ENCODE data around the gene CFAP53.

Gene CFAP53

GRCh38 chr18:50275503-50276036 lies 9.3 kb upstream of the CFAP53 start:
- H2BK5ac ChIP-seq (ENCODE audit: low read depth, low read length, poor library complexity, severe bottlenecking): no peak overlapping the region
- H3K4me3 ChIP-seq (ENCODE audit: insufficient read depth in 1 of 2, low read depth in 1 of 2, low read length in 2 of 2): no peak overlapping the region
- H3K14ac ChIP-seq (ENCODE audit: low read length in 2 of 2): no peak overlapping the region
- no peak overlapping the region for H3K9ac ChIP-seq (ENCODE audit: low read length)
- peaks cover 55% of the 10 kb centered on the region for H3K79me1 ChIP-seq (replicated peaks; ENCODE audit: low read length, poor library complexity, severe bottlenecking)
- peaks cover 3% of the 10 kb centered on the region for H3K4me1 ChIP-seq (ENCODE audit: control insufficient read depth, insufficient read depth, low read depth, low read length)
- H3K4ac ChIP-seq (ENCODE audit: low read depth in 1 of 2, low read length in 2 of 2): no peak overlapping the region
- H2BK120ac ChIP-seq (ENCODE audit: low read depth, low read length): no peak overlapping the region
- over 99% methylated on average over 19 of the region's 19 CpGs for WGBS
- H4K8ac ChIP-seq (ENCODE audit: low read length): no peak overlapping the region
- H2AK5ac ChIP-seq (ENCODE audit: low read length, severe bottlenecking): no peak overlapping the region
- H3K23ac ChIP-seq (ENCODE audit: low read length in 2 of 2): no peak overlapping the region
- peaks cover 56 to 87% of the 10 kb centered on the region in 2 experiments for H3K36me3 ChIP-seq (ENCODE audit: control insufficient read depth in 1 of 2, insufficient read depth in 2 of 2, low read depth in 1 of 2, low read length in 2 of 2)
- DNase-seq: no peak
- H2BK12ac ChIP-seq (ENCODE audit: low read length in 2 of 2): no peak overlapping the region
- no peak overlapping the region for H2BK15ac ChIP-seq (ENCODE audit: low read depth, poor library complexity, severe bottlenecking)
- H2AFZ ChIP-seq (ENCODE audit: low read depth, low read length): no peak overlapping the region
- no peak overlapping the region for H3K4me2 ChIP-seq (ENCODE audit: low read length, poor library complexity, severe bottlenecking)
- no peaks in the 10 kb centered on the region for H3K27me3 ChIP-seq (ENCODE audit: control insufficient read depth in 1 of 2, insufficient read depth in 1 of 2, low read length in 2 of 2)
- no peak overlapping the region for H3K27ac ChIP-seq (ENCODE audit: low read length, poor library complexity, severe bottlenecking)
- no peak overlapping the region for H3K18ac ChIP-seq (ENCODE audit: low read depth in 1 of 2, low read length in 2 of 2)
- no peak overlapping the region for H4K91ac ChIP-seq (ENCODE audit: low read length)
- no peaks in the 10 kb centered on the region for H3K9me3 ChIP-seq (ENCODE audit: control insufficient read depth, low read length)

GRCh38 chr18:50274941-50275340 lies 8.6 kb upstream of the CFAP53 start:
- whole genome bisulfite sequencing: 97% methylated on average over 10 of the region's 10 CpGs
- Histone ChIP-seq H3K4me3 (ENCODE audit: insufficient read depth in 1 of 2, low read depth in 1 of 2, low read length in 2 of 2) (no peak overlapping the region), H3K9ac (ENCODE audit: low read length) (no peak overlapping the region), H2AFZ (ENCODE audit: low read depth, low read length) (no peak overlapping the region), H4K8ac (ENCODE audit: low read length) (no peak overlapping the region), H3K9me3 (ENCODE audit: control insufficient read depth, low read length) (no peaks in the 10 kb centered on the region), H2BK12ac (ENCODE audit: low read length in 2 of 2) (no peak overlapping the region), H3K36me3 (ENCODE audit: control insufficient read depth in 1 of 2, insufficient read depth in 2 of 2, low read depth in 1 of 2, low read length in 2 of 2) (peaks cover 62 to 93% of the 10 kb centered on the region in 2 experiments), H2BK5ac (ENCODE audit: low read depth, low read length, poor library complexity, severe bottlenecking) (no peak overlapping the region), H3K23ac (ENCODE audit: low read length in 2 of 2) (no peak overlapping the region), H3K79me1 (replicated peaks; ENCODE audit: low read length, poor library complexity, severe bottlenecking) (peaks cover 55% of the 10 kb centered on the region), H3K4me2 (ENCODE audit: low read length, poor library complexity, severe bottlenecking) (no peak overlapping the region), H3K27me3 (ENCODE audit: control insufficient read depth in 1 of 2, insufficient read depth in 1 of 2, low read length in 2 of 2) (no peaks in the 10 kb centered on the region), H2BK120ac (ENCODE audit: low read depth, low read length) (no peak overlapping the region), H4K91ac (ENCODE audit: low read length) (no peak overlapping the region), H3K4me1 (ENCODE audit: control insufficient read depth, insufficient read depth, low read depth, low read length) (peaks cover 3% of the 10 kb centered on the region), H3K14ac (ENCODE audit: low read length in 2 of 2) (no peak overlapping the region), H3K27ac (ENCODE audit: low read length, poor library complexity, severe bottlenecking) (no peak overlapping the region), H2AK5ac (ENCODE audit: low read length, severe bottlenecking) (no peak overlapping the region), H2BK15ac (ENCODE audit: low read depth, poor library complexity, severe bottlenecking) (no peak overlapping the region), H3K18ac (ENCODE audit: low read depth in 1 of 2, low read length in 2 of 2) (no peak overlapping the region), H3K4ac (ENCODE audit: low read depth in 1 of 2, low read length in 2 of 2) (no peak overlapping the region)
- DNase-seq: no peak

GRCh38 chr18:50274044-50274442 lies 7.7 kb upstream of the CFAP53 start:
- peaks cover 58% of the 10 kb centered on the region for H3K79me1 ChIP-seq (replicated peaks; ENCODE audit: low read length, poor library complexity, severe bottlenecking)
- H3K18ac ChIP-seq (ENCODE audit: low read depth in 1 of 2, low read length in 2 of 2): no peak overlapping the region
- H3K4ac ChIP-seq (ENCODE audit: low read depth in 1 of 2, low read length in 2 of 2): no peak overlapping the region
- no peak overlapping the region for H3K4me3 ChIP-seq (ENCODE audit: insufficient read depth in 1 of 2, low read depth in 1 of 2, low read length in 2 of 2)
- no peaks in the 10 kb centered on the region for H3K9me3 ChIP-seq (ENCODE audit: control insufficient read depth, low read length)
- no peak overlapping the region for H2AK5ac ChIP-seq (ENCODE audit: low read length, severe bottlenecking)
- no peak overlapping the region for H4K91ac ChIP-seq (ENCODE audit: low read length)
- H3K27me3 ChIP-seq (ENCODE audit: control insufficient read depth in 1 of 2, insufficient read depth in 1 of 2, low read length in 2 of 2): no peaks in the 10 kb centered on the region
- H3K36me3 ChIP-seq (ENCODE audit: control insufficient read depth in 1 of 2, insufficient read depth in 2 of 2, low read depth in 1 of 2, low read length in 2 of 2): peaks cover 69 to 99% of the 10 kb centered on the region in 2 experiments
- H2BK120ac ChIP-seq (ENCODE audit: low read depth, low read length): no peak overlapping the region
- no peak overlapping the region for H4K8ac ChIP-seq (ENCODE audit: low read length)
- WGBS: 98% methylated on average over 17 of the region's 17 CpGs
- no peaks in the 10 kb centered on the region for H3K4me1 ChIP-seq (ENCODE audit: control insufficient read depth, insufficient read depth, low read depth, low read length)
- no peak overlapping the region for H3K27ac ChIP-seq (ENCODE audit: low read length, poor library complexity, severe bottlenecking)
- H2AFZ ChIP-seq (ENCODE audit: low read depth, low read length): no peak overlapping the region
- no peak overlapping the region for H3K4me2 ChIP-seq (ENCODE audit: low read length, poor library complexity, severe bottlenecking)
- H2BK15ac ChIP-seq (ENCODE audit: low read depth, poor library complexity, severe bottlenecking): no peak overlapping the region
- no peak overlapping the region for H3K23ac ChIP-seq (ENCODE audit: low read length in 2 of 2)
- H3K9ac ChIP-seq (ENCODE audit: low read length): no peak overlapping the region
- no peak overlapping the region for H2BK12ac ChIP-seq (ENCODE audit: low read length in 2 of 2)
- H3K14ac ChIP-seq (ENCODE audit: low read length in 2 of 2): no peak overlapping the region
- H2BK5ac ChIP-seq (ENCODE audit: low read depth, low read length, poor library complexity, severe bottlenecking): no peak overlapping the region
- DNase-seq: no peak

- H3K23ac ChIP-seq (ENCODE audit: low read length in 2 of 2): no peak overlapping the region
- H2AFZ ChIP-seq (ENCODE audit: low read depth, low read length): no peak overlapping the region
- peaks cover 71 to 96% of the 10 kb centered on the region in 2 experiments for H3K36me3 ChIP-seq (ENCODE audit: control insufficient read depth in 1 of 2, insufficient read depth in 2 of 2, low read depth in 1 of 2, low read length in 2 of 2)
- H2BK15ac ChIP-seq (ENCODE audit: low read depth, poor library complexity, severe bottlenecking): no peak overlapping the region
- DNase-seq: no peak
- no peak overlapping the region for H3K4me3 ChIP-seq (ENCODE audit: insufficient read depth in 1 of 2, low read depth in 1 of 2, low read length in 2 of 2)
- no peak overlapping the region for H2BK120ac ChIP-seq (ENCODE audit: low read depth, low read length)
- no peak overlapping the region for H4K8ac ChIP-seq (ENCODE audit: low read length)
- H3K27me3 ChIP-seq (ENCODE audit: control insufficient read depth in 1 of 2, insufficient read depth in 1 of 2, low read length in 2 of 2): no peaks in the 10 kb centered on the region
- peaks cover 60% of the 10 kb centered on the region for H3K79me1 ChIP-seq (replicated peaks; ENCODE audit: low read length, poor library complexity, severe bottlenecking)
- H2BK5ac ChIP-seq (ENCODE audit: low read depth, low read length, poor library complexity, severe bottlenecking): no peak overlapping the region
- no peak overlapping the region for H3K14ac ChIP-seq (ENCODE audit: low read length in 2 of 2)
- H3K18ac ChIP-seq (ENCODE audit: low read depth in 1 of 2, low read length in 2 of 2): no peak overlapping the region
- H3K9me3 ChIP-seq (ENCODE audit: control insufficient read depth, low read length): no peaks in the 10 kb centered on the region
- 99% methylated on average over 16 of the region's 23 CpGs for WGBS
- H3K9ac ChIP-seq (ENCODE audit: low read length): no peak overlapping the region
- H4K91ac ChIP-seq (ENCODE audit: low read length): no peak overlapping the region
- H2AK5ac ChIP-seq (ENCODE audit: low read length, severe bottlenecking): no peak overlapping the region
- no peak overlapping the region for H3K4me2 ChIP-seq (ENCODE audit: low read length, poor library complexity, severe bottlenecking)
- no peak overlapping the region for H3K4ac ChIP-seq (ENCODE audit: low read depth in 1 of 2, low read length in 2 of 2)
- no peaks in the 10 kb centered on the region for H3K4me1 ChIP-seq (ENCODE audit: control insufficient read depth, insufficient read depth, low read depth, low read length)
- H2BK12ac ChIP-seq (ENCODE audit: low read length in 2 of 2): no peak overlapping the region
- no peak overlapping the region for H3K27ac ChIP-seq (ENCODE audit: low read length, poor library complexity, severe bottlenecking)
These were observed 7.1 kb upstream of the CFAP53 start for GRCh38 chr18:50273203-50274043.

All from mesenchymal stem cell (in vitro differentiated cells and primary cell).